BE2C (cell line): ENCODE results near the gene UROS.

Experiments used
- DNase-seq: peaks from one replicate; pipeline ENCODE4 v3.0.0-alpha.2; 2020
- H3K27me3 ChIP-seq: fragments of 250-450 bp; sonication (Bioruptor Pico); 2 replicates; pipeline ENCODE4 v1.5.1; 2020; ENCODE audit warnings: mild to moderate bottlenecking
- H3K36me3 ChIP-seq: fragments of 250-450 bp; sonication (Bioruptor Pico); 2 replicates; pipeline ENCODE4 v1.5.1; 2020; ENCODE audit warnings: mild to moderate bottlenecking
- H3K4me1 ChIP-seq: fragments of 250-450 bp; sonication (Bioruptor Pico); 2 replicates; pipeline ENCODE4 v1.5.1; 2020
- H3K4me3 ChIP-seq: 2 replicates; pipeline ENCODE4 v1.5.1; 2011; ENCODE audit warnings: low read depth, low read length
- H3K9me3 ChIP-seq: fragments of 250-450 bp; sonication (Bioruptor Pico); 2 replicates; pipeline ENCODE4 v1.5.1; 2020
- TF ChIP-seq, protein P1 (sequence below): IDR thresholded peaks from 2 replicates; pipeline ENCODE4 v1.5.1; 2012; ENCODE audit warnings: mild to moderate bottlenecking, low read depth, low read length

The UROS gene

DNA sequence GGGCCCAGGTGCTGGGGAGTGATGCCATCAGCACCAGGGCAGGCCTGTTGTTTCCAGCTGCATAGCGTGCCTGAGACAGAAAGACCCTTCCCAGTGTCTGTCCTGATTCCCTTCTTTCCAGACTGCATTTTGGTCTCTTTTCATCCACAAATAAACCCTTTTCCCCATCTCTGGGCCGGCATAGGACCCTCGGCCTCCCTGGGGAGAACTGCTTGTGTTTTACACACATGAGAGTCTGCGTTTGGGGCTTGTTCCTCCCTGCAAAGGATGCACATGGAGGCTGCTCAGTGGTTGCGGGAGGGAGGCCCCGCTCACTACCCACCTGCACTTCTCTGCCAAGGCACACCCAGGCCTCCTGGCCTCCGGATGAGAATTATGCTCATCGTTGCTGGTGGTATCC lies 41.7 kb downstream of the UROS start:
- no peak for DNase-seq
- H3K27me3 ChIP-seq, result no peaks in the 10 kb centered on the region
- H3K36me3 ChIP-seq, result no peaks in the 10 kb centered on the region
- H3K4me3 ChIP-seq, result no peak overlapping the region
- no peaks in the 10 kb centered on the region for H3K4me1 ChIP-seq
- TF ChIP-seq, protein P1, sequence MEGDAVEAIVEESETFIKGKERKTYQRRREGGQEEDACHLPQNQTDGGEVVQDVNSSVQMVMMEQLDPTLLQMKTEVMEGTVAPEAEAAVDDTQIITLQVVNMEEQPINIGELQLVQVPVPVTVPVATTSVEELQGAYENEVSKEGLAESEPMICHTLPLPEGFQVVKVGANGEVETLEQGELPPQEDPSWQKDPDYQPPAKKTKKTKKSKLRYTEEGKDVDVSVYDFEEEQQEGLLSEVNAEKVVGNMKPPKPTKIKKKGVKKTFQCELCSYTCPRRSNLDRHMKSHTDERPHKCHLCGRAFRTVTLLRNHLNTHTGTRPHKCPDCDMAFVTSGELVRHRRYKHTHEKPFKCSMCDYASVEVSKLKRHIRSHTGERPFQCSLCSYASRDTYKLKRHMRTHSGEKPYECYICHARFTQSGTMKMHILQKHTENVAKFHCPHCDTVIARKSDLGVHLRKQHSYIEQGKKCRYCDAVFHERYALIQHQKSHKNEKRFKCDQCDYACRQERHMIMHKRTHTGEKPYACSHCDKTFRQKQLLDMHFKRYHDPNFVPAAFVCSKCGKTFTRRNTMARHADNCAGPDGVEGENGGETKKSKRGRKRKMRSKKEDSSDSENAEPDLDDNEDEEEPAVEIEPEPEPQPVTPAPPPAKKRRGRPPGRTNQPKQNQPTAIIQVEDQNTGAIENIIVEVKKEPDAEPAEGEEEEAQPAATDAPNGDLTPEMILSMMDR, result no peak
- no peaks in the 10 kb centered on the region for H3K9me3 ChIP-seq

DNA sequence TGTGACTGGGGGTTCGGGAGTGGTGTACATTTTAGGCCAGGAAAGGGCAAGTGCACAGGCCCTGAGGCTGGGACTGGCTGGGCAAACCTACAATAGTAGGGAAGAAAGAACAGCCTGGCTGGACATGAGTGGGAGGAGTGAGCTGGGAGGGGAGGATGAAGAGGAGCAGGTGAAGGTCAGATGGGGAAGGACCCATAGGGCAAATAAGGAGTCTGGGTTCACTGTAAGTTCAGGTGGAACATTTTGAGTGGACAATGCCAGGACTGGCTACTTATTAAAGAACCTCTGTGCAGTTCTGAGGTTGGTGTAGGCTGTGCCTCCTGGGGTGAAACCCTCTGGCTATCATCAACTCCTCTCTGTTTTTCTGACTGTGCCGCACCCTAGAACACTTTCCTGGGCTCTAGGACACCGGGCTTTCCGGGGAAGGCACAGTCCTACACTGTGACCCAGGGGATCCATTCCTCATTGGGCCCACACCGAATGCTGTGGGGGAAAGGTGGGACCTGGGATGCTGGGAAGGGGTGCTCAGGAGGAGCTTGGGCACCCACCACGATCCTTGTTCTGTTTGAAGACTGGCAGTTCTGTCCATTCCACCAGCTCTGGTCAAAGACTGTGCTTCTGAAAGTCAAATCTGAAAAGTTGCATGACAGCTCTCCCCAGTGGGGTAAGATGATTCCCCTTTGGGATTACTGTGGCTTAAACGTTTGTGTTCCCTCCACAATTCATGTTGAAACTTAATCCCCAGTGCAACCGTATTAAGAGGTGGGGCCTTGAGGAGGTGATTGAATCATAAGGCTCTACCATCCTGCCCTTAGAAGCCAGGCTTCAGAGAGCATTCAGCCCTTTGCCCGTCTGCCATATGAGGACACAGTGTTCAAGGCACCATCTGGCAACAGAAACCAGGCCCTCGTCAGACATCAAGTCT lies 43.4 kb downstream of the UROS start:
- Histone ChIP-seq H3K4me3 (no peak overlapping the region), H3K9me3 (no peaks in the 10 kb centered on the region), H3K4me1 (no peaks in the 10 kb centered on the region), H3K36me3 (no peaks in the 10 kb centered on the region), H3K27me3 (no peaks in the 10 kb centered on the region)
- TF ChIP-seq, protein P1, result no peak
- no peak for DNase-seq

DNA sequence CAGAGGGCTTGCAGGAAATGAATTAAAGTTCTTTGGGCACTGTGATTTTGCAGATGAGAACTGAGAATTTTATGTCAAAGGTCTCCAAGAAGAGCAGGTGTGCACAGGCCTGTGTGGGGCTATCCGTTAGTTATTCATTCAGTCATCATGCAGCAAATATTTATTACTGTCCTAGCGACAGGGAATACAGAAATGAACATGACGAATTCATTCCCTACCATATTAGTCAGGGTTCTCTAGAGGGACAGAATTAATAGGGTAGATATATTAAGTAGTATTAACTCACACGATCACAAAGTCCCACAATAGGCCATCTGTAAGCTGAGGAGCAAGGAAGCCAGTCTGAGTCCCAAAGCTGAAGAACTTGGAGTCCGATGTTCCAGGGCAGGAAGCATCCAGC lies 44.5 kb downstream of the UROS start:
- no peaks in the 10 kb centered on the region for H3K36me3 ChIP-seq
- no peak for DNase-seq
- no peak overlapping the region for H3K4me3 ChIP-seq
- TF ChIP-seq, protein P1, result no peak
- no peaks in the 10 kb centered on the region for H3K9me3 ChIP-seq
- H3K27me3 ChIP-seq, result no peaks in the 10 kb centered on the region
- H3K4me1 ChIP-seq, result no peaks in the 10 kb centered on the region

DNA sequence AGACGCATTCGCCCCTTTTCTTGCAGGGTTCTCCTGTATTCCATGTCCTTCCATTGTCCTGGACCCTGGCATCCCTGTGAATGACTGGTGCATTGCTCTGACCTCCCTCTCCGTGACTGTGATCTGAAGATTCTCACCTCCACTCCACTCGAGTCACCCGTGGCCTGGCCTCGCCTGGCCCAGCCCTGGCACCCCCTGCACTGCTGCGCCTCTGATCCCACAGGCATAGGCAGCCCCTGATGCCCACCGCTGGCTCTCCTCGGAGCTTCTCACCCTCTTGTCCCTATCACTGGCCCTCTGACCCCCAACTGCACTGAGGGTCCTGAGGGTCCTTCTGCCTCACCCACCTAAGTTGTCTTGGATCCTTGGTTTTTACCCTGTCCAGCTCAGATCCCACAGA lies 45.3 kb downstream of the UROS start:
- Histone ChIP-seq H3K9me3 (no peaks in the 10 kb centered on the region), H3K4me1 (no peaks in the 10 kb centered on the region), H3K4me3 (no peak overlapping the region), H3K27me3 (no peaks in the 10 kb centered on the region), H3K36me3 (no peaks in the 10 kb centered on the region)
- no peak for DNase-seq
- TF ChIP-seq, protein P1, result no peak

DNA sequence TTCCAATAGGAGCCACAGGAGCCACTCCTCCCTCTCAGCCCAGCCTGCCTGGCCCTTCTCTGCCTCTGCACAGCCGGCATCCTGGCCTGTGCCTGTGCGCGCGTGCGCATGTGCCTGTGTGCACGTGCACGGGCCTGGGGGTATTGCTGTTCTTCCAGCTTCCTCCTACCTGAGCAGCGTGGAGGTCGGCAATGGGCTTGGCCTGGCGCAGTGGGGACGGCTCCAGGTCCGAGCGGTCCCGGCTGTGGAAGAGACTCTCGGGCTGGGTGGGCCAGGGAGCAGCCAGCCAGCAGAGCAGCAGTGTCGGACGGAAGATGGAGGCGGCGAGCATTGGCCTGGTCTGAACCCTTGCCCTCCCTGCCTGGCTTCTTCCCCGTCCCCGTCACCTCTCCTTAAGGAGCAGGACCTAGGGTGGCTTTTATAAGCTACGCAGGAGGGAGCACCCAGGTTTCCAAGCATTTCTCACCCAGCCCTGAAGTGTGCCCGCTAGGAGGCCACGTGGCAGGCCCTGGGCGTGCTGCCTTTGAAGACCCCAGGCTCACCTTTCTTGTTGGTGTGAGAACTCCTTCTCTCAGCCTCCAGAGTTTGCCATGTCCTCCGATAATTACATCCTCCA lies 47.5 kb downstream of the UROS start, which contains the start of gene MMP21:
Gene MMP21, minus strand, starts transcription at position 331 of the 616 bp plus-strand sequence. Its CDS starts 0 bp downstream, at position 331.
- no peak for DNase-seq
- Histone ChIP-seq H3K4me1 (no peaks in the 10 kb centered on the region), H3K27me3 (no peaks in the 10 kb centered on the region), H3K9me3 (no peaks in the 10 kb centered on the region), H3K36me3 (no peaks in the 10 kb centered on the region), H3K4me3 (no peak within 1 kb of the TSS)
- TF ChIP-seq, protein P1, result no peak
